ENCODE data around the gene ZNF324. TPM values are rescaled to one million over a fixed set of nuclear protein-coding genes. Genes with fewer than 3 reads are reported as not detected.

ZNF324 gene
- total RNA-seq, 1 donor from 2014 or later, result 9.3 TPM

GRCh38 chr19:58473775-58474174 lies 6.9 kb downstream of the ZNF324 start:
- no peaks in the 10 kb centered on the region for H3K27me3 ChIP-seq (ENCODE audit: insufficient read depth, low read length)
- H3K9me3 ChIP-seq (ENCODE audit: insufficient read depth, low read depth, low read length), result no peaks in the 10 kb centered on the region
- Mint-ChIP-seq H3K27me3 (ENCODE audit: low read depth, unreplicated experiment) (no peaks in the 10 kb centered on the region), H3K36me3 (ENCODE audit: low read depth, unreplicated experiment) (peaks cover 20% of the 10 kb centered on the region), H3K4me1 (ENCODE audit: low read depth, unreplicated experiment) (peaks cover 27% of the 10 kb centered on the region), H3K27ac (ENCODE audit: unreplicated experiment) (peak overlapping the region; percentile 96), H3K4me3 (ENCODE audit: unreplicated experiment) (peak overlapping the region; percentile 86), H3K9me3 (ENCODE audit: unreplicated experiment) (no peaks in the 10 kb centered on the region)
- H3K4me2 ChIP-seq (ENCODE audit: low read length), result no peak overlapping the region
- peaks cover 35% of the 10 kb centered on the region for H4K20me1 ChIP-seq (ENCODE audit: insufficient read depth, low read length)
- H2AFZ ChIP-seq (ENCODE audit: low read depth, low read length), result no peak overlapping the region
- H3K36me3 ChIP-seq (ENCODE audit: insufficient read depth, low read length), result peaks cover 9% of the 10 kb centered on the region
- no peak overlapping the region for H3K4me3 ChIP-seq (ENCODE audit: insufficient read depth, low read depth, low read length)
- H3K27ac ChIP-seq (ENCODE audit: low read depth, low read length), result no peak overlapping the region
- FAIRE-seq, result no peak
- H3K4me1 ChIP-seq (ENCODE audit: insufficient read depth, low read length), result peaks cover 31% of the 10 kb centered on the region
- no peak overlapping the region for H3K9ac ChIP-seq (ENCODE audit: low read length)
- DNase-seq (ENCODE audit: low read depth), result no peak
- H3K79me2 ChIP-seq (ENCODE audit: insufficient read depth, low read length), result peaks cover 9% of the 10 kb centered on the region
- no peak for TF ChIP-seq EZH2 (IDR thresholded peaks at IDR 0.05; ENCODE audit: insufficient read depth, low read length)

- no peak overlapping the region for H2AFZ ChIP-seq (ENCODE audit: low read depth, low read length)
- peaks cover 3% of the 10 kb centered on the region for H3K79me2 ChIP-seq (ENCODE audit: insufficient read depth, low read length)
- Mint-ChIP-seq H3K9me3 (ENCODE audit: unreplicated experiment) (no peaks in the 10 kb centered on the region), H3K4me3 (ENCODE audit: unreplicated experiment) (peak overlapping the region; percentile 86), H3K36me3 (ENCODE audit: low read depth, unreplicated experiment) (peaks cover 19% of the 10 kb centered on the region), H3K27ac (ENCODE audit: unreplicated experiment) (peak overlapping the region; percentile 96), H3K4me1 (ENCODE audit: low read depth, unreplicated experiment) (peaks cover 26% of the 10 kb centered on the region), H3K27me3 (ENCODE audit: low read depth, unreplicated experiment) (no peaks in the 10 kb centered on the region)
- peak overlapping the region; percentile 91 for H3K4me2 ChIP-seq (ENCODE audit: low read length)
- no peaks in the 10 kb centered on the region for H3K27me3 ChIP-seq (ENCODE audit: insufficient read depth, low read length)
- peak overlapping the region; percentile 69 for H3K4me3 ChIP-seq (ENCODE audit: insufficient read depth, low read depth, low read length)
- DNase-seq (ENCODE audit: low read depth) (peak; percentile 89), FAIRE-seq (no peak)
- no peaks in the 10 kb centered on the region for H3K9me3 ChIP-seq (ENCODE audit: insufficient read depth, low read depth, low read length)
- peaks cover 31% of the 10 kb centered on the region for H3K4me1 ChIP-seq (ENCODE audit: insufficient read depth, low read length)
- peak overlapping the region; percentile 81 for H3K9ac ChIP-seq (ENCODE audit: low read length)
- peaks cover 9% of the 10 kb centered on the region for H3K36me3 ChIP-seq (ENCODE audit: insufficient read depth, low read length)
- peaks cover 28% of the 10 kb centered on the region for H4K20me1 ChIP-seq (ENCODE audit: insufficient read depth, low read length)
- TF ChIP-seq CTCF (IDR thresholded peaks at IDR 0.05; ENCODE audit: insufficient read depth, low read depth, low read length) (no peak), EZH2 (IDR thresholded peaks at IDR 0.05; ENCODE audit: insufficient read depth, low read length) (no peak)
- peak overlapping the region; percentile 76 for H3K27ac ChIP-seq (ENCODE audit: low read depth, low read length)
Measured at GRCh38 chr19:58474291-58474996, 7.6 kb downstream of the ZNF324 start.

GRCh38 chr19:58474997-58475713 lies 8.3 kb downstream of the ZNF324 start:
- H3K36me3 Mint-ChIP-seq (ENCODE audit: low read depth, unreplicated experiment), result peaks cover 19% of the 10 kb centered on the region
- H3K27me3 Mint-ChIP-seq (ENCODE audit: low read depth, unreplicated experiment), result no peaks in the 10 kb centered on the region
- peak overlapping the region; percentile 81 for H3K9ac ChIP-seq (ENCODE audit: low read length)
- H4K20me1 ChIP-seq (ENCODE audit: insufficient read depth, low read length), result peaks cover 26% of the 10 kb centered on the region
- no peak for DNase-seq (ENCODE audit: low read depth)
- H3K4me1 Mint-ChIP-seq (ENCODE audit: low read depth, unreplicated experiment), result peaks cover 26% of the 10 kb centered on the region
- peaks cover 9% of the 10 kb centered on the region for H3K36me3 ChIP-seq (ENCODE audit: insufficient read depth, low read length)
- H3K79me2 ChIP-seq (ENCODE audit: insufficient read depth, low read length), result no peaks in the 10 kb centered on the region
- H3K27me3 ChIP-seq (ENCODE audit: insufficient read depth, low read length), result no peaks in the 10 kb centered on the region
- no peak for TF ChIP-seq CTCF (IDR thresholded peaks at IDR 0.05; ENCODE audit: insufficient read depth, low read depth, low read length)
- TF ChIP-seq EZH2 (IDR thresholded peaks at IDR 0.05; ENCODE audit: insufficient read depth, low read length), result no peak
- H3K27ac ChIP-seq (ENCODE audit: low read depth, low read length), result peak overlapping the region; percentile 76
- H3K9me3 ChIP-seq (ENCODE audit: insufficient read depth, low read depth, low read length), result no peaks in the 10 kb centered on the region
- H3K4me2 ChIP-seq (ENCODE audit: low read length), result peak overlapping the region; percentile 91
- peak overlapping the region; percentile 69 for H3K4me3 ChIP-seq (ENCODE audit: insufficient read depth, low read depth, low read length)
- peak overlapping the region; percentile 86 for H3K4me3 Mint-ChIP-seq (ENCODE audit: unreplicated experiment)
- no peaks in the 10 kb centered on the region for H3K9me3 Mint-ChIP-seq (ENCODE audit: unreplicated experiment)
- no peak for FAIRE-seq
- H2AFZ ChIP-seq (ENCODE audit: low read depth, low read length), result peak overlapping the region; percentile 79
- H3K4me1 ChIP-seq (ENCODE audit: insufficient read depth, low read length), result peaks cover 31% of the 10 kb centered on the region
- peak overlapping the region; percentile 96 for H3K27ac Mint-ChIP-seq (ENCODE audit: unreplicated experiment)
